ENCODE results near the gene SKOR1. TPM values are rescaled to one million over a fixed set of nuclear protein-coding genes. Genes with fewer than 3 reads are reported as not detected.

The SKOR1 gene
- total RNA-seq, 6 experiments from 2014 or later: 0.05 to 0.13 (median 0.09) TPM; not detected in 1

- H3K27ac Mint-ChIP-seq: peak overlapping the region; percentile 88
- peak; percentile 30 for DNase-seq
- no peak for TF ChIP-seq CTCF (IDR thresholded peaks at IDR 0.05)
- peaks cover 3% of the 10 kb centered on the region; the same call in 1 of the 2 replicates for H3K9me3 Mint-ChIP-seq
- no peaks in the 10 kb centered on the region for H3K36me3 Mint-ChIP-seq (ENCODE audit: low read depth)
- H3K4me3 Mint-ChIP-seq: peak overlapping the region; percentile 81
- peaks cover 12% of the 10 kb centered on the region for H3K27me3 Mint-ChIP-seq (ENCODE audit: insufficient read depth)
- H3K4me1 Mint-ChIP-seq (ENCODE audit: low read depth): peaks cover 43% of the 10 kb centered on the region
These were observed 15.6 kb downstream of the SKOR1 start for GRCh38 chr15:67840749-67841512.

- peaks cover 38% of the 10 kb centered on the region for H3K4me1 Mint-ChIP-seq (ENCODE audit: low read depth)
- no peak for DNase-seq
- no peaks in the 10 kb centered on the region for H3K36me3 Mint-ChIP-seq (ENCODE audit: low read depth)
- H3K4me3 Mint-ChIP-seq: peak overlapping the region; percentile 81
- H3K27ac Mint-ChIP-seq: no peak overlapping the region
- H3K9me3 Mint-ChIP-seq: peaks cover 3% of the 10 kb centered on the region; the same call in 1 of the 2 replicates
- H3K27me3 Mint-ChIP-seq (ENCODE audit: insufficient read depth): peaks cover 8% of the 10 kb centered on the region
- TF ChIP-seq CTCF (IDR thresholded peaks at IDR 0.05): no peak
These were observed 16.1 kb downstream of the SKOR1 start for GRCh38 chr15:67841513-67841762.

GRCh38 chr15:67843092-67843501 is 17.8 kb downstream of the SKOR1 start:
- peaks cover 36% of the 10 kb centered on the region for H3K4me1 Mint-ChIP-seq (ENCODE audit: low read depth)
- TF ChIP-seq CTCF (IDR thresholded peaks at IDR 0.05): no peak
- peaks cover 11% of the 10 kb centered on the region for H3K27me3 Mint-ChIP-seq (ENCODE audit: insufficient read depth)
- no peak for DNase-seq
- peaks cover 3% of the 10 kb centered on the region; the same call in 1 of the 2 replicates for H3K9me3 Mint-ChIP-seq
- H3K36me3 Mint-ChIP-seq (ENCODE audit: low read depth): no peaks in the 10 kb centered on the region
- no peak overlapping the region for H3K4me3 Mint-ChIP-seq
- peak overlapping the region; percentile 61 for H3K27ac Mint-ChIP-seq

GRCh38 chr15:67843571-67844387 is 18.5 kb downstream of the SKOR1 start:
- peaks cover 11% of the 10 kb centered on the region for H3K27me3 Mint-ChIP-seq (ENCODE audit: insufficient read depth)
- peak; percentile 43 for DNase-seq
- H3K4me3 Mint-ChIP-seq: no peak overlapping the region
- peaks cover 3% of the 10 kb centered on the region; the same call in 1 of the 2 replicates for H3K9me3 Mint-ChIP-seq
- H3K36me3 Mint-ChIP-seq (ENCODE audit: low read depth): no peaks in the 10 kb centered on the region
- H3K27ac Mint-ChIP-seq: peak overlapping the region; percentile 61
- TF ChIP-seq CTCF (IDR thresholded peaks at IDR 0.05): no peak
- peaks cover 36% of the 10 kb centered on the region for H3K4me1 Mint-ChIP-seq (ENCODE audit: low read depth)

- no peak for TF ChIP-seq CTCF (IDR thresholded peaks at IDR 0.05)
- peaks cover 30% of the 10 kb centered on the region for H3K4me1 Mint-ChIP-seq (ENCODE audit: low read depth)
- no peak for DNase-seq
- H3K36me3 Mint-ChIP-seq (ENCODE audit: low read depth): no peaks in the 10 kb centered on the region
- peaks cover 12% of the 10 kb centered on the region for H3K27me3 Mint-ChIP-seq (ENCODE audit: insufficient read depth)
- H3K27ac Mint-ChIP-seq: no peak overlapping the region
- no peaks in the 10 kb centered on the region for H3K9me3 Mint-ChIP-seq
- no peak overlapping the region for H3K4me3 Mint-ChIP-seq
These were observed 20.7 kb downstream of the SKOR1 start for GRCh38 chr15:67845974-67846373.
